Measurements from ENCODE around the gene NANOS2.

DNA sequence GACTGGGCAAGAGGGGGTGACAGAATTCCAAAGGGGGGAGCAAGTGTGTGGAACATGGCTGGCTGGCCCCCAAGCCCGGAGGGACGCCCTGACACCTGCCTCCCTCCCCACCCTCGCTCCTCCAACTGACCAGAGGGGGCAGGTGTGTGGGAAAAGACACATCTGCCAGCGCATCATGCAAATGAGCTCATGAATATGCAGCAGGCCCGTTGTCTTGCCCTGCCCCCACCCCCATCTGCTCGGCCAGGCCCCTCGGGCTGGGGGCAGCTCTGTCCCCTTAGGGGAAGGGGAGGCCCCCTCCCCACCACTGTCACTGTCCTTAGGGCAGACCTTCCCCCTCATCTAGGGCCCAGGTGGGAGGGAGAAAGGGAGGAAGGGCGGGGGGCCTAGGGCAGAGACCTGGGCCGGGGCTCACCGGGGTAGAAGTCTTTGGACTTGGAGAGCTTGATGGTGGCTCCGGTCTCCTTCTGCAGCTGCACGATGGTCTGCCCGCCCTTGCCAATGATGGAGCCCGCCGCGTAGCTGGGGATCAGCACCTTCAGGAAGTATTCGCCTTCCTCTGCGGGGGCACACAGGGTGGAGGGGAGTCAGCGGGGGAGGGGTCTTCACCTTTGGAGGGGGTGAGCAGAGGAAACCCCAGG lies 46.1 kb upstream of the NANOS2 start:
- TF ChIP-seq USF2 (IDR thresholded peaks at IDR 0.05; ENCODE audit: low read depth, low read length) (no peak), POLR2A (IDR thresholded peaks at IDR 0.05; ENCODE audit: low read depth, low read length) (no peak), RAD21 (IDR thresholded peaks at IDR 0.05; ENCODE audit: low read length) (no peak), CEBPB (IDR thresholded peaks at IDR 0.05; ENCODE audit: low read depth, low read length) (no peak), RCOR1 (IDR thresholded peaks at IDR 0.05; ENCODE audit: insufficient replicate concordance, low read length) (no peak), MXI1 (IDR thresholded peaks at IDR 0.05; ENCODE audit: borderline replicate concordance, low read depth, low read length) (no peak), MAZ (IDR thresholded peaks at IDR 0.05; ENCODE audit: borderline replicate concordance, low read depth, low read length) (no peak)
- TF ChIP-seq, protein P1, sequence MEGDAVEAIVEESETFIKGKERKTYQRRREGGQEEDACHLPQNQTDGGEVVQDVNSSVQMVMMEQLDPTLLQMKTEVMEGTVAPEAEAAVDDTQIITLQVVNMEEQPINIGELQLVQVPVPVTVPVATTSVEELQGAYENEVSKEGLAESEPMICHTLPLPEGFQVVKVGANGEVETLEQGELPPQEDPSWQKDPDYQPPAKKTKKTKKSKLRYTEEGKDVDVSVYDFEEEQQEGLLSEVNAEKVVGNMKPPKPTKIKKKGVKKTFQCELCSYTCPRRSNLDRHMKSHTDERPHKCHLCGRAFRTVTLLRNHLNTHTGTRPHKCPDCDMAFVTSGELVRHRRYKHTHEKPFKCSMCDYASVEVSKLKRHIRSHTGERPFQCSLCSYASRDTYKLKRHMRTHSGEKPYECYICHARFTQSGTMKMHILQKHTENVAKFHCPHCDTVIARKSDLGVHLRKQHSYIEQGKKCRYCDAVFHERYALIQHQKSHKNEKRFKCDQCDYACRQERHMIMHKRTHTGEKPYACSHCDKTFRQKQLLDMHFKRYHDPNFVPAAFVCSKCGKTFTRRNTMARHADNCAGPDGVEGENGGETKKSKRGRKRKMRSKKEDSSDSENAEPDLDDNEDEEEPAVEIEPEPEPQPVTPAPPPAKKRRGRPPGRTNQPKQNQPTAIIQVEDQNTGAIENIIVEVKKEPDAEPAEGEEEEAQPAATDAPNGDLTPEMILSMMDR (conservative IDR thresholded peaks at IDR 0.05; ENCODE audit: low read depth, low read length): no peak
